GM12875 (cell line): ENCODE results near the gene HIVEP1.

Source experiments
- H3K4me3 ChIP-seq: one replicate; pipeline ENCODE4 v1.5.1; 2011; ENCODE audit warnings: low read depth, low read length, control low read depth
- CTCF ChIP-seq: IDR thresholded peaks from 2 replicates; pipeline ENCODE4 v1.5.1; 2011; ENCODE audit warnings: low read depth, mild to moderate bottlenecking, control low read depth, inconsistent platforms, low read length, moderate library complexity, borderline replicate concordance; ENCODE audit not compliant: insufficient read depth

HIVEP1 gene

DNA sequence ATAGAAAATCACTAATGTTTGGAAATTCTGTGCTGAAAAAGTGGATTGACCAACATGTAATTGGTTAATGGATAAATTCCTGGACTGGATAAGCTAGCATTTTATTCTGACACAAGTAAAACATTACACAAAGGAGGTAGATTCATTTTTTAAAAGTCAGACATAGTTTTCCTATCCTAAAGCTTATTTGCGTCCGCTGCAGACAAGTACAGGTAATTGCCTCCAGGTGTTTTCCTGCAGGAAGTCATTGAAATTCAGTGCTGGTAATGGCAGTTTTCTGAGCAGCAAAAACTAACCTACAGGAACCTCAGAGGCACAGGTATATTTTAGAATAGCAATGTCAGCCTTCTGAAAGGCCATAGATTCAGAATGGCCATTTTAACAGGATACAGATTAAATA lies 20.0 kb upstream of the HIVEP1 start:
- TF ChIP-seq CTCF = no peak
- no peak overlapping the region for H3K4me3 ChIP-seq

- no peak overlapping the region for H3K4me3 ChIP-seq
- no peak for TF ChIP-seq CTCF
These were observed 17.1 kb upstream of the HIVEP1 start for GRCh38 chr6:11994875-11995461.

GRCh38 chr6:11996751-11997150 lies 15.4 kb upstream of the HIVEP1 start:
- H3K4me3 ChIP-seq = no peak overlapping the region
- TF ChIP-seq CTCF = no peak

DNA sequence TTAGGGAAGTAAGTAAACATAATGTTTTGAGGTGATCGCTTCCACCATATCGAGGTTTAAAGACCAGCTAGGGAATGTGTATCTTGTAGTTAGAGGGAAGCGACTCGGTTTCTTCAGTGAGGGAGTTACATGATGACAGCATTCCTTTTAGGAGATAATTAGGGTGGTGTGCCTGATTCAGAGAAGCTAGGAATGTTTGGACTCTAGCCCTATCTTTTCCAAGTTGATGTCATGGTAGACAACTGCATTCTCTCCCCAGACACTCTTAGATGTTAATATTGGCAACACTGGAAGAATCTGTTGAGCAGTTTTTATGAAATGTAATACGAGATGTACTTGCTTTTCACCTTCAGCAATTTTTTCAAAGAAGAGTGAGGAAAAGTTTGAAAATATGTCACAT lies 12.9 kb upstream of the HIVEP1 start:
- no peak overlapping the region for H3K4me3 ChIP-seq
- TF ChIP-seq CTCF = no peak

DNA sequence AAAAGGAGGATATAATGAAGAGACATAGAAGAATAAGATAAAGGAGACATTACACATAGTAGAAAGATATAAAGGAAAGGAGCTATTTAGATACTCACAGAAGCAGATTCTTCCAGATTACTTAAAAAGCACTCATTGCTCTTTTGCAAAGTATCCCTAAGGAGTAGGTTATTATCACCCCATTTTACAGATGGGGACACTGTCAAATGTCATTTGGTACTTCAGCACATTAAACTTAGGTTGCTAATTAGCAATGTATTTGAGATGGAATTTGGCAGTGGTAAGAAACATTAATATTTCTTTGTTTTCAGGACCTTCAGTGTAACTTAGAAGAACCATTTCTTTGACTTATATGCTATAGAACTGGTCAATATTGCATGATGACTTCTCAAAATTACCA lies 11.9 kb upstream of the HIVEP1 start:
- no peak overlapping the region for H3K4me3 ChIP-seq
- no peak for TF ChIP-seq CTCF

DNA sequence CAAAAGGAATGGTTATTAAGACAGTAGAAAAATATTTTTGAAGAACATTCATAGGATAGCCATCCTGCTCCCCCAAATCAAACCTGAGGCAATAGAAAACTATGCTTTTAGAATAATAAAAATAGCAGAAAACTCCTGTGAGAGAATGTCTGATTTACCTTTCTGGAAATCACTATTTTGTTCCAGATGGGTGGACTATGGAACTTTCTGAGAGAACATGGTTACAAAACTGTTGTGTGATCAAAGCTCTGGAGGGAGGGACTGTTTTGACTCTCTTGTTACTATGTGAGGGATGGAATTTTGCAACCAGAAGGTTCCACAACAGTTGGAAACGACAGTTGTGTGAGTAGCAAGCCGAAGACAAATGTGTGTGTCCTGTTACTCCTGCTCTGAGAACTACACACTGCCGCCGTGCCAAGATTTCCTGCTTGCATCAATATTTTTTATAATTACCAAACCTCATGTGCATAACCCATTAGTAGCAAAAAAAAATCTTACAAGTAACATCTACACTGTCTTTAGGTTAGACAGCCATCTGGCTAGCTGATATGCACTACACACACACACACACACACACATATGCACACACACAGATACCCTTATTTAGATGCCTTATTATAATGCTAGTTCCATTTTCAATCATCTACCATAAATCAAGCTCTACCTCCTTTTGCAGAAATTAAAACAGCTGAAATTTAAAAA lies 11.0 kb upstream of the HIVEP1 start:
- no peak overlapping the region for H3K4me3 ChIP-seq
- no peak for TF ChIP-seq CTCF
